GM12891 (cell line): ENCODE results near the gene PTPRU.

Experiments
- DNase-seq: peaks from one replicate; pipeline ENCODE4 v3.0.0; 2011; ENCODE audit warnings: low spot score; ENCODE audit not compliant: insufficient read length
- FAIRE-seq: peaks from 2 replicates; lab custom pipeline; 2011; peaks lifted over from hg19 to GRCh38; lab: Jason Lieb, UNC
- PAX5 ChIP-seq: IDR thresholded peaks from 2 replicates; pipeline ENCODE4 v1.6.1; 2011; ENCODE audit warnings: low read length, moderate library complexity, mild to moderate bottlenecking; ENCODE audit not compliant: insufficient read depth, severe bottlenecking
- POLR2A ChIP-seq: IDR thresholded peaks from 2 replicates; pipeline ENCODE4 v1.6.1; 2011; ENCODE audit warnings: low read depth, low read length, control low read depth
- POLR2AphosphoS5 ChIP-seq: IDR thresholded peaks from 2 replicates; pipeline ENCODE4 v1.6.1; 2011; ENCODE audit warnings: low read depth, low read length, control low read depth
- POU2F2 ChIP-seq: IDR thresholded peaks from 2 replicates; pipeline ENCODE4 v1.6.1; 2011; ENCODE audit warnings: low read depth, mild to moderate bottlenecking, control low read depth, low read length, moderate library complexity
- SPI1 ChIP-seq: IDR thresholded peaks from 2 replicates; pipeline ENCODE4 v1.6.1; 2011; ENCODE audit warnings: low read depth, low read length, control low read depth
- TAF1 ChIP-seq: IDR thresholded peaks from 2 replicates; pipeline ENCODE4 v1.6.1; 2011; ENCODE audit warnings: low read depth, low read length, control low read depth

The PTPRU gene

DNA sequence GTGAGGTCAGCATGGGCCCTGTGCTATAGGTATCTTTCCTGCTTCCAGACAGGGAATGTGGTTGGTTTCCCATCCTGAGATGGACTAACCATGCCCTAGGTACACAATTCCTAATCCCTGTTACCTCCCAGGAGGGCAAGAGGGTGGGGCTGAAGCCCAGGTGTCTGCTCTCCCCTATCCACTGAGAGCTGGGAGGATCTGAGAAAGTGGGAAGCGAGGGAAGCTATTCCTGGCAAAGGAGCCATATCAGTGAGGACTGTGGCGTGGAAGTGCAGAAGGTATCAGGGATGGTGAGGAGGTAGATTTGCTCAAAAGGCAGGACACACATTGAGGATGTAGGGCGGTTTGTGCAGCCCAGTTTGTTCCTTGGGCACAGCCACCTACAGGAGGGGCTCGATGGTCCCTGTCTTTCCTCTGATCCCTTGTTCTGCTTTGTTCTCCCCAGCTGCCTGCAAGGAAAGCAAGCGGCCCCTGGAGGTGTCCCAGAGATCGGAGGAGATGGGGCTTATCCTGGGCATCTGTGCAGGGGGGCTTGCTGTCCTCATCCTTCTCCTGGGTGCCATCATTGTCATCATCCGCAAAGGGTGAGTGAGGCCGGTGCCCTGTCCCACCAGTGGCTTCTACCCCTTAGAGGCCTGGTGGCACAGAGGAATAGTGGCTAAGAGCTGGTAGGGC lies 48.1 kb downstream of the PTPRU start:
- FAIRE-seq (no peak), DNase-seq (no peak)
- TF ChIP-seq SPI1 = no peak
- no peak for TF ChIP-seq POLR2AphosphoS5
- TF ChIP-seq POU2F2 = no peak
- TF ChIP-seq TAF1 = no peak
- no peak for TF ChIP-seq POLR2A
- TF ChIP-seq PAX5 = no peak

DNA sequence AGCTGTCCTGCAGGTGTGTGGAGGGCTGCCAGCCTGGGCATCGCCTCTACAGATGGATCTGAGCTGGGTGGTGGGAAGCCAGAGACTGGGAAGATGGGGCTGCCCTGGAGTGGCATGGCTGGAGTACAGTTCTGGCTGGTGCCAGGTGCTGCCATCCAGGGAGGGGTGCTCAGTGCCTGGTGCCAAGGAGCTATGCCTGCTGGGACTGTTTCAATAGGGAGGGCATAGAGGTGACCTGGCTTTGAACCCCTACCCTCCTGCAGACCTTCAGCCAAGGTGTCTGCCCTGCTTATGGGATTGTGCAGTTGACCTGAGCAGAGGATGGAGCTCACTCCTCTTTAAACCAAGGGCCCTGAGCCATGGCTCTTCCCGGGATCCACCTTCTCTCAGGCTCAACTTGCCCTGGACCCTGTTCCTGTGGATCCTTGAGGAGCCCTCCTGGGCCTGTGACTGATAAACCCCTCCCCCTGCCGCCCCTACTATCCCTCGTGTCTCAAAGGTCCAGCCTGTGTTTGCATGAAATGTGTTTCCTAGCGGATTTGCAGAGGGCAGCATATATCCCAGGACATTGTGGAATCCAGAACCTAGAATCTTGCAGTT lies 48.7 kb downstream of the PTPRU start:
- TF ChIP-seq POLR2A (no peak), POLR2AphosphoS5 (no peak), PAX5 (no peak), POU2F2 (no peak), TAF1 (no peak), SPI1 (no peak)
- DNase-seq (no peak), FAIRE-seq (no peak)

DNA sequence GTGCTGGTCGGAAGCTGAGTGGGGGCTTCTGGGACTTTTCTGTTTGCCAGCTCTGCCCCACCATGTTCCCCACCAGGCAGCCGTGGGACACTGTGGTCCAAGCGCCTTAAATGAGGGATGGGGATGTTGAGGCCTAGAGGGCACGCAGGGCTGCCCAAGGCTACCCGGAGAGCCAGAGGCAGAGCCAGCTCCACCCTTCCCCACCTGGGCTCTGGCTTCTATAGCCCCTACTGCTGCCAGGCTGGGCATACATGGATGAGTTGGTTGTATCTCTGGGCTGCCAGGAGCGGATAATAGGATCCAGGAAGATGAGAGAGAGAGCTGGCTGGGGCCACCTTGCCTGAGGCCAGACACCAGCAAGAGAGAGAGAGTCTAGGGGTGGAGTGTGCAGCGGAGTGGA lies 49.4 kb downstream of the PTPRU start:
- DNase-seq (no peak), FAIRE-seq (no peak)
- TF ChIP-seq TAF1 = no peak
- no peak for TF ChIP-seq PAX5
- no peak for TF ChIP-seq POLR2A
- TF ChIP-seq SPI1 = no peak
- TF ChIP-seq POU2F2 = no peak
- TF ChIP-seq POLR2AphosphoS5 = no peak

DNA sequence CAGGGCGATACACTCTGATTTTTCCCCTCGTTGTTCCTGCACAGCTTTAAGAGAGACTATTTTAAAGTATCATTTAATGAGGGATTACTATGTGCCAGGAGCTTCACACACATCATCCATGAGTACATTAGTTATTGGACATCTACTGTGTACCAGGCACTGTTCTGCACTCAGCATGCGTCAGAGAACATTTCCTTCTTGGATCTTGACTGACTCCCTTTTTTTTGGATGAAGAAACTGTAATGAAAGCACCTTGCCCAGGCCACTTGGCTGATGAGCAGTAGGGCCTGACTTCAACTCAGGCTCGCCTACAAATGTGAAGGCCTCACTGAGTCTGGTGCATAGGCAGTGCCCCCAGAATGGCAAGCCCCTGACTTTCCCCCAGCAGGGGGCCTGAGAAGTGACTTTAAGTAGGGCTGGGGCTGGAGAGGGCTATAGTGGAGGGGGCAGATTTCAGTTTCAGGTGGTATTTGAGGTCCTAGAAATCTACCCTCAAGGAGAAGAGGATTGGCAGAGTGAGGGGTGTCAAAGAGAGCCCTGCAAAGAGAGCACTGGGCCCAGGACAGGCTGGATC lies 50.0 kb downstream of the PTPRU start:
- TF ChIP-seq POLR2A (no peak), SPI1 (no peak), TAF1 (no peak), POLR2AphosphoS5 (no peak), PAX5 (no peak), POU2F2 (no peak)
- FAIRE-seq (no peak), DNase-seq (no peak)

DNA sequence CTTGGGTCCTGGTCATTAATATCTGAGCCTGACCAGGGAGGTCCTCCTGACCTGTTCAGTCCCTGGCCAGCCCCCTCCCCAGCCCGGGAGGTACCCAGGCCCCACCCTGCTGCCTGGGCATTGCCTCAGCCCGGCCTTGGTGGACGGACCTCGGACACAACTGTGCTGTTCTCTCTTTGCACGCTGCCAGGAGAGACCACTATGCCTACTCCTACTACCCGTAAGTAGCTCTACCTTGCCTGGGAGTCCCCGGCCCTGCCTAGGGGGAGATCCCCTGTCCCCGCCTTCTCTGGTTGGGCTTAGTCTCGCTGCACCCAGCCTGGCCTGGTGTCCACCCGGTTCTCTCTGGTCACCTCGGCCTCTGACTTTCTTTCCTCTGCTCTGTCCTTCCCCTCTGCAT lies 53.2 kb downstream of the PTPRU start:
- DNase-seq (no peak), FAIRE-seq (no peak)
- TF ChIP-seq SPI1 (no peak), POLR2AphosphoS5 (no peak), PAX5 (no peak), POU2F2 (no peak), POLR2A (no peak), TAF1 (no peak)

DNA sequence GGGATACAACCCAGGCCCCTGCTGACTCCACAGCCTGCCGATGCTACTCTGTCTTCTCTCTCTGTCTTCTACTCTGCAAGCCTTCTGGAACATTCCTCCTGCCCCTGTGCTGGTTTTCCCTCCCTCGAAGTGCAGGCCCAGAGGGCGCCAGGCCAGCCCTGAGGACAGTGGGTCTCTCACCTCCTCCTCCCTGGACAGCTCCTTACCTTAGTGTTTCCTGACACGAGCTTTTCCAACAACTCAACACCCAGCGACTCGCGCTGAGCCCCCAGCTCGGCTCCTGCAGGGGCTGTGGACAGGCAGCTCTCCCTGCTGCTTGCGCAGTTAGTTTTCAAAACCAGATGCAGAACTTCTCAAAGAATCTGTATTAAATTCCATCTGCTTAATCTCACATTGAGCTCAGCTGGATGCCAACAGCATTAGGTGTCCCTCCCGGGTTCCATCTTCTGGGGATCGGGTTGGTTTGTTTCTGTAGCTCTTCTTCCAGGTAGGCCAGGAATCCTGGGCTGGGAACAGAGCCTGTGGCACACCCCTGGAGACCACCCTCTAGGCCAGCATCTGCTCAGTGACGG lies 54.2 kb downstream of the PTPRU start:
- TF ChIP-seq POU2F2 = no peak
- TF ChIP-seq PAX5 = no peak
- TF ChIP-seq TAF1 = no peak
- TF ChIP-seq POLR2AphosphoS5 = no peak
- no peak for TF ChIP-seq SPI1
- TF ChIP-seq POLR2A = no peak
- FAIRE-seq (no peak), DNase-seq (no peak)

DNA sequence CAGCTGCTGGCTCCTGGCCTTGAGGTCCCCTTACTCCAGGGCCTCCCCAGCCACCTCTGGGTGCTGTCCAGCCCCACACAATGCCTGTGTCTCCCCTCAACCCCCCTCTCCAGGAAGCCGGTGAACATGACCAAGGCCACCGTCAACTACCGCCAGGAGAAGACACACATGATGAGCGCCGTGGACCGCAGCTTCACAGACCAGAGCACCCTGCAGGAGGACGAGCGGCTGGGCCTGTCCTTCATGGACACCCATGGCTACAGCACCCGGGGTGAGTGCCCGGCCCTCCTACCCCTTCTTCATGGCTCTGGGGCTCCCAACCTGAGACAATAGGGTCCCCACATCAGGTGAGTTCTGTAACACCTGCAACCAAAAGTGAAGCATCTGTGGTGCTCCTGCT lies 55.4 kb downstream of the PTPRU start:
- no peak for TF ChIP-seq SPI1
- no peak for TF ChIP-seq POLR2AphosphoS5
- TF ChIP-seq POLR2A = no peak
- TF ChIP-seq POU2F2 = no peak
- TF ChIP-seq TAF1 = no peak
- TF ChIP-seq PAX5 = no peak
- DNase-seq = no peak
- no peak for FAIRE-seq

DNA sequence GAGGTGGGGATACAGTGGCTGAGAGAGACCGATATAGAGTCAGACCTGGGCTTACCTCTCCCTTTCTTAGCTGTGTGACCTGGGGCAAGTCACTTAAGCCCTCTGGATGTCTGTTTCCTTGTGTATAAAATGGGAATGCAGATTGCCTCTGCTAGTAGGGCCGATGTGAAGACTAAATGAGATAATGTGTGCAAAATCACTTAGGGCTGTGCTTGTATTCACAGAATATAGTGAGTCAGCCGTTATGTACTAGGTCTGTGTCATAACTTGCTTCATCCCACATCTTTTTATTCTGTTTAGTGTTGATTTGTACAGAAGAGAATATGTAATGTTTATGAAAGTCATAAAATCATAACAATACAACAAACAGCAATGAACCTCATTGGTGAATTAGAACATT lies 56.0 kb downstream of the PTPRU start:
- TF ChIP-seq POLR2A (no peak), TAF1 (no peak), POLR2AphosphoS5 (no peak), PAX5 (no peak), SPI1 (no peak), POU2F2 (no peak)
- FAIRE-seq (no peak), DNase-seq (no peak)

DNA sequence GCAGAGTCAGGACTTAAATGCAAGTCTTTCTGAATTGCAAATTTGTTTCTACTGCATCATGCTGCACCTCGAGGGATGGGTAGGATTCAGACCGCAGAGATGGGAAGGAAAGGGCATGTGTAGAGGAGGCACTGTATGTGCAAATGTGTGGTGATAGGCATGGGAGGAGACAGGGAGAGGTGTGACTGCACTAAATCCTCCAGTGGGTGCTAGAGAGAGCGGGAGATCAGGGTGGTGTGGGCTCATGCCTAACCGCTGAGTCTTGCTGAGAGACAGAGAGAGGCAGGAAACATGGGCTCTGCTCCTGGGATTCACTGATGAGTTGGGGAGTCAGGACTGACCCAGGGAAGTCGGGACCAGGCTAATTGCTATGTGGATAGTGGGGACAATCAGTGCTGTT lies 61.1 kb downstream of the PTPRU start:
- FAIRE-seq (no peak), DNase-seq (no peak)

More for the DNA sequence above, 61.1 kb downstream of the PTPRU start:
- TF ChIP-seq PAX5 (no peak), SPI1 (no peak), TAF1 (no peak), POU2F2 (no peak), POLR2AphosphoS5 (no peak), POLR2A (no peak)
